CD4-positive, alpha-beta T cell treated with Interleukin-2 at 100 ng/mL for 4 hours (primary cell): ENCODE measurements around the gene GALNT9.

Experiments used
- DNase-seq: peaks from one replicate; pipeline ENCODE4 v3.0.0-alpha.2; 2020; ENCODE audit warnings: low spot score

GALNT9 gene

GRCh38 chr12:132211326-132211725 is 118.1 kb downstream of the GALNT9 start:
- DNase-seq: no peak

GRCh38 chr12:132210223-132211055 is 119.0 kb downstream of the GALNT9 start:
- DNase-seq: no peak

DNA sequence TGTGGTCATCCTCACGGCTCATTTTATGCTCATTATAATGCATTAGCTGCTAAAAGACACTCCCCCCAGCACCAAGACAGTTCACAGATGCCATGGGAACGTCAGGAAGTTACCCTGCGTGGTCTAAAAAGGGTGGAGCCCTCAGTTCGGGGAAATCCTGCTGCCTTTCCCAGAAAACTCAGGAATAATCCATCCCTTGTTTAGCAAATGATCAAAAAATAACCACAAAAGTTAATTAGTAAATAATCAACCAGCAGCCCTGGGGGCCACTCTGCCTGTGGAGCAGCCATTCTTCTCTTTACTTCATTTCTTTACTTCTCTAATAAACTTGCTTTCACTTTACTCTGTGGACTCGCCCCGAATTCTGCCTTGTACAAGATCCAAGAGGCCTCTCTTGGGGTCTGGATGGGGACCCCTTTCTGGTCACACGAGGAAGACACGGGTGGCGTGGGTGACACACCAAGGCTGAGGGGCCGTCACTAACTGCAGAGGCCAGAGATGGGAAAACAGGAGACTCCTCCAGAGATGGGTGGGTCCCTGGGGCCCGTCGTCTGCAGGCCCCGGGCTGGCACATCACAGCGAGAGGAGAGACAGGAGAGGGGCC is 119.7 kb downstream of the GALNT9 start:
- DNase-seq: no peak

DNA sequence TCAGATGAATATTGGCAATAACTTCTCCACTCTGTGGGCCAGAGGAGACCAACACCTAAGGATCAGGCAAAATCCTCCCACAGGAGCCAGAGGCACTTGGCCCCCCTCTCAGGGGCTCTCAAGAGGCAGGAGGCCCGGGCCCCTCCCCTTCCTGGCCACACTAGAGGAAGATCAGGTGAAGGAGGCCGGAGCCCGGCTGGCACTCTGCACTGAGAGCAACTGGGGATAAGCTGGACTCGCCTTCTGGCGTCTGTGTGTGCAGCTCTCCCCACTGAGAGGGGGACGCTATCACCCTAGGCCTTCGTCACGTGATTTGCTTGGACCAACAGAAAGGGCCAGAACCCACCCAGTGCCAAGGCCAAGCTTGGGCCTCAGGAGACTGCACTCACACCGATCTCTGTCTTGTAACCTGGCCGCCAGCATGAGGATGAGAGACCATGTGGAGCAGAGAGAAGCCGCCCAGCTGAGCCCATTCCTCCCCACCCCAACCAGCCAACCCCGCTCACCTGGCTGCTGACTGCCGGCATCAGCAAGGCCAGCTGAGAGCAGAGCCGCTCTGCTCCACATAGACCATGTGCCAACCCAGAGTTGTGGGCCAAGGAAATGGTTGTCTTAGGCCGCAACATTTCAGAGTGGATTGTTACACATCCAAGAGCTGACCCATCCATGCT is 121.1 kb downstream of the GALNT9 start:
- no peak for DNase-seq

DNA sequence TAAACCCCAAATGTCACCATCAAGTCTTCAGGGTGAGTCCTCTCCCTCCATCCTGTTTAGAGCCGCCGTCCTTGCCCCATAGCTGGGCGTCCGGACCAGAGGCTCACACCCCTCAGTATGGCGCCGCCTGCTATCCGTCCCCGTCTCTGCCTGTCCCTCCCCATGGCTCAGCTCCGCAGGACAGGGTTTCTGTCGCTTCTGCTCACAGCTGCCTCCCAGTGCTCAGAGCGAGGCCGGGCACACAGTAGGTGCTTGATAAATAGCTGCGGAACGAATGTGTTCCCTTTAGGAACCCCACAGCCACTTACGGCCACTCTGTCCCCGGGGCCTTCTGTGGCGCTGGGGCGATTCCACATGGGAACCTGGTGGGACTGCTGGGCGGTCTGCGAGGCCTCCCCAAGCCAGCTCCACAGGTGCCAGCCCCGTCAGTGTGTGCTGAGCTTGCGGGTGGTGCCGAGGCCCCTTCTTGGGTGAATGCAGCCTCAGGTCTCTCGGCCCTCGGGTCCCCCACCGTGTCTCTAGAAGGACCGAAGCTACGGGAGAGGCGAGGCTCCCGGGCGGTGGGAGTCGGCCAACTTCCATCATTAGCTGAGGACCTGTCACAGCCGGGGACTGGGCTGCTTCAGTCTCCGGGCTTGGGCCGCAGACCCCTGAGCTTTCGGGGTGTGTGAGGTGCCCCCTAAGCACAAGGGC is 122.2 kb downstream of the GALNT9 start:
- no peak for DNase-seq

DNA sequence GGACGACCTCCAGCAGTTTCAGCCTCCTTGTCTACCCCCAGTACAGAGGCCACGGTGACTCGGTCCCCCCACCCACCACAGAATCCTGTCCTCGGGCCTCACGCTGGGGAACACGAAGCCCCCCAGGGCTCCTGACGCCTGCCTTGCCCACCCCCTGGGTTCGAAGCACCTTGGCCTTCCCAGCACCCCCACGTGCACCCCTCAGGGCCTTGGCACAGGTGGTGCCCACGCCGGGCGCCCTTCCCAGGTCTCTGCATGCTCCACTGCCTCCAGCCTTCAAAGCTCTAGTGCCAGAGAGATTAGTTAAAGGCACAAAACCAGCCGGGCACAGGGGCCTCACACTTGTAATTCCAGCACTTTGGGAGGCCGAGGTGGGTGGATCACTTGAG is 123.3 kb downstream of the GALNT9 start:
- DNase-seq: no peak

DNA sequence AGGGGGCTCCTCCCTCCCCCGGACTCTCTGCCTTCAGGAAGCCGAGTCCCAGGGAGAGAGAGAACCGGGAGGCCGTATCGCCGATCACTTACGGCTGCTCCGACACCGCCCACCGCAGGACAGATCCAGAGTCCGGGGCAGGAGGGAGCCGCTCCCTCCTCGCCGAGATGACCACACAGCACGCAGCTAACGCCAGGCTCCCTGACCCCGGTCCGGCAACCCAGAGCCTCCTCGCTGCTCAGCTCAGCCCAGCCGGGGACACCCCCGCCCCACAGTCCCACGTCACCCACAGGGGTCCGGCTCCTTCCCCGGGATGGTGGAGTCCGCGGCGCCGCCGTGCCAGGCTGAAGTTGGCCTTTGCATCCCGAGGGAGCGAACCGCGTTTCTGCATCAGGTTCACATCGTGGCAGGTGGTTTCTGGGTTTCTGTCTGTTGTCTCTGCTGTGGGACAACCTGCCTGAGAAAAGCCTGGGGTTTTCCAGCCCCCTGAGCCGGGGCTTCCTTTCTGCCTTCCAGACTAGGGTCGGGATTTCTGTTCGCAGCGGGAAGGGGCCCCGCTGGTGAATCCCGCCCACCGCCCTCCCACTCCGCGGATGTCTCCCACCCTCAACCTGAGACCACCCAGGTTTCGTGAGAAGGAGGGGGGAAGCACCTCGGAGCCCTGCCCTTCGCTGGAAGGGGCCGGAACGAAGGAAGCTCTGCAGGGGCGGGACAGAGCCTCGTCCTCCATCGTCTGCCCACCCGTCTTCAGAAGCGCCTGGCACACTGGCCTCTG is 123.9 kb downstream of the GALNT9 start:
- no peak for DNase-seq

DNA sequence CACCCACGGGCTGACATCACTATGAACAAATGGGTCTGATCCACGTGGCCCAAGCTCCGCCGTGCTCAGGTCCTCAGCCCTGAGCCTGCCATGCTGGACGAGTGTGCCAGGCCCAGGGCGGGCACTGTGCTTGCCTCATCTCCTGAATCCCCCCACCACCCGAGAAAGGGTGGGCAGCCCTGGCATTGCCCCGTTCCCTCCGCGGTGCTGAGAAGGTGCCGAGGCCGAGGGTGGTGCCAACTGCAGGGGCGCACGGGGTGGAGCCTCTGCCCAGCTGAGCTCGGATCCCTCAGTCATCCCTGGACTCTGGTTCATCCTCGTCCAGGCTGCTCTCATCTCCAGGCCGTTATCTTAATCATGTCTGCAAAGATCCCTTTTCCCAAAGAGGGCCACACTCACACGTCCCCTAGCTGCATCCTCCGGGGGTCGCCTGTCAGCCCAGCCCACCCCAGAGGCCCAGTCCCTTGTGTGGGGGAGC is 124.6 kb downstream of the GALNT9 start:
- no peak for DNase-seq

DNA sequence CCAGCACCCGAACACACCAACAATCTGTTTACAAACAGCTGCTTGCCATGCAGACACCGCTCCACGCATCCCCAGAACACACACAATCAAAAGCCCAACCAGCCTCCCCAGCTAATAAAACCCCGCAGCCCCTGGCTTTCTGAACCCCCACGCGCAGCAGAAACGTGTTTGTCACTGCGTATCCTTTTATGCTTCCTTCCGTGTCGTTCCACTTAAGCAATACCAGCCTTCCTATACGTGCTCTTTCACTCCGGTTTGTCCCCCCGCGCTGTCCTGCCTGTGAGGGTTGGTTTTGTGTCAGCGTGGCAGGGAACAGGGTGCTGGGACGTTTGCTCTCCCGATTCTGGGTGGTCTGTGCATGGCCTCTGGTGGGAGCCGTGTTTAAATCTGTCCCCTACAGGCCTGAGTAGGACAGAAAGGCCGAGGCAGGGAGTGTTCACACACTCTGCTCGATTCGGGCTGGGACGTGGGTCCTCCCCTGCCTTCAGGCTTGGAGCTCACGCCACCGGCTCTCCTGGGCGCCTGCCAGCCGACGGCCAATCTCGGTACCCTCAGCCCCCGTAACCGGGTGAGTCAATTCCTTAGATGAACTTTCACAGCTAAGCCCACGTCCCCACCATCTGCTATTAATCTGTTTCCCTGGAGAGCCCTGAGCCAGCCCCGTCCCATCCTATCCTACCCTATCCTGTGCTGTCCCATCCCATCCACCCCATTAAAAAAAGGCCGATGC is 125.2 kb downstream of the GALNT9 start:
- no peak for DNase-seq

GRCh38 chr12:132202929-132203721 is 126.3 kb downstream of the GALNT9 start:
- no peak for DNase-seq

DNA sequence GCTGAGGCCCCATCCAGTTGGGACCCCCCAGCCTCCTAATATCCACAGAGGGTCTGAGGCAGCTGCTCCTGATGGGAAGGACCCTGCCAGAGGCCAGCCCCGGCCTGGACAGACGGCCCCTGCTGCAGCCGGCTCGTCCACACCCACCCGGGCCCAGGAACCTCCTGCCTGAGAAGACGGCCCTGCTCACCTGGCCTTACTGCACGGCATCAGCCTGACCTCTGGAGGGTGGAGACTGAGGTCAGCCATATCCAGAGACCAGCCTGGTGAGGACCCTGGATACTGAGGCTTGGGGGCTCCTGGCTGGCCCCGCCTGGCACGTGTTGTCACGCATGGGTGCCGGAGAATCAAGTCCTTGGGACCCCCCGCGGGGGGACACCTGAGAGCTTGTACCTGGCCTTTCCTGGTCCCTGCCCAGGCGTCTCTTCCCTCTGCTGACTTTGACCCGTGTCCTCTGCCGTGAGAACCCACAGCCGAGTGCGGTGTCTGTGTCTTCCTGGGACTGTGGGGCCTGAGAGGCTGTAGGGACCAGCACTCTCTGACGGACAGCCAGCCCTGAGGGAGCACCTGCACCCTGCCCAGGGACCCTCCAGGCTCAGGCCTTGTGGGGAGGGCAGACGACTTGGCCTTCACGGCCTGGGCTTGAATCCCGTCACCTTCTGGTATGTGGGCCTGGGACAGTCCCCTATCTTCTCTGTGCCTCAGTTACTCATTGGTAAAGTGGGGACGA is 127.8 kb downstream of the GALNT9 start:
- DNase-seq: no peak

- no peak for DNase-seq
These were observed 128.6 kb downstream of the GALNT9 start for GRCh38 chr12:132200800-132201199.

DNA sequence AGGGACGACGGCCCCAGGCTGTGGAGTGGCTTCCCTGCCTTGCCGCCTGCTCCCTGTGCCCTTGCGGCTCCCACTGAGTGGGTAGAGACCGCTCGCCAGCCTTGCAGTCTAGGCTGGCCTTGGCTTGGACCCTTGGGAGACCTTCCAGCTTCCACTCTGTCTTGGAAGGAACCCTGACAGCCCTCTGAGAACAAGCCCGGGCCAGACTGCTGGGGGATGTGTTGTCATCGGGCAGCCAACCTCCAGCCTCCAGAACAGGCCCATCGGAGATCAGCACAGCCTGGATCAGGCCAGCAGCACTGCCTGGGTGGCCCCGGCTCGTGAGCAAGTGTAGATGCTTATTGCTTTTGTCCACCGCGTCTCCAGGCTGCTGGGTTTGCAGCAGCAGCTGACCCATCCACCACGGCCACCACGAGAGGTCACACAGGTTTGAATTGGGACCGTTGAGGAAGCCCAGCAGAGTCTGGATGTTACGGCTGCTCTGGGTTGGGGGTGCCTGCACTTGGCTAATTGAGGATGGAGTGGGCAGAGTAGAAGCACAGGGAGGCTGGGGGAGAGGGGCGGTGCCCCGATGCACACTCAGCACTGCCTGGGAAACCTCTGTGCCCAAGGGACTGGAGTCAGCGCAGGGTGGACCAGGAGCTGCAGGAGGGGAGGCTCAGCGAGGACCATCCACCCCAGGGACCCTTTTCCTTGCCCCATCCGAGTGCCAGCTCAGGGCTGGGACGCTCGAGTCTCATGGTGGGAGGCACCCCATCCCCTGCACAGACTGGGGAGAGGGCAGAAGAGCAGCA is 129.7 kb downstream of the GALNT9 start:
- no peak for DNase-seq

DNA sequence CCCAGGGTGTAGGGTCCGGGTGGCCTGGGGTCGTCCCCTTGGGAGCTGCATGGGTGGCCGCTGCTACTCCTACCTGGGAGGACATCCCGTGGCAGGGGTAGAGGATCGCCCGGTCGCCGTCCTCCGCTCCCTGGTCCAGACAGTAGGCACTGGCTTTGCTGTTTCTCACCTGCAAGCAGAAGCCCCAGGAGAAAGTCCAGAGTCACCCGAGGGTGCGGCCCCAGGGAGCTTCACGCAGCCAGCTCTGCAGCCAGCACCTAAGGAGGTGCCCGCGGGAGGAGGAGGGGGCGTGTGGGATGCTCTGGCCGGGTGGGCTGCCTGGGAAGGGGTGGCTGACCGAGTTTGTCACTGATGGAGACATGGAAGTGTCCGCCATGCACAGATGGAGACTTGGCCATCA is 130.3 kb downstream of the GALNT9 start:
- DNase-seq: no peak

- DNase-seq: no peak
These were observed 131.6 kb downstream of the GALNT9 start for GRCh38 chr12:132197581-132198354.

- DNase-seq: no peak
These were observed 132.5 kb downstream of the GALNT9 start for GRCh38 chr12:132196873-132197390.

DNA sequence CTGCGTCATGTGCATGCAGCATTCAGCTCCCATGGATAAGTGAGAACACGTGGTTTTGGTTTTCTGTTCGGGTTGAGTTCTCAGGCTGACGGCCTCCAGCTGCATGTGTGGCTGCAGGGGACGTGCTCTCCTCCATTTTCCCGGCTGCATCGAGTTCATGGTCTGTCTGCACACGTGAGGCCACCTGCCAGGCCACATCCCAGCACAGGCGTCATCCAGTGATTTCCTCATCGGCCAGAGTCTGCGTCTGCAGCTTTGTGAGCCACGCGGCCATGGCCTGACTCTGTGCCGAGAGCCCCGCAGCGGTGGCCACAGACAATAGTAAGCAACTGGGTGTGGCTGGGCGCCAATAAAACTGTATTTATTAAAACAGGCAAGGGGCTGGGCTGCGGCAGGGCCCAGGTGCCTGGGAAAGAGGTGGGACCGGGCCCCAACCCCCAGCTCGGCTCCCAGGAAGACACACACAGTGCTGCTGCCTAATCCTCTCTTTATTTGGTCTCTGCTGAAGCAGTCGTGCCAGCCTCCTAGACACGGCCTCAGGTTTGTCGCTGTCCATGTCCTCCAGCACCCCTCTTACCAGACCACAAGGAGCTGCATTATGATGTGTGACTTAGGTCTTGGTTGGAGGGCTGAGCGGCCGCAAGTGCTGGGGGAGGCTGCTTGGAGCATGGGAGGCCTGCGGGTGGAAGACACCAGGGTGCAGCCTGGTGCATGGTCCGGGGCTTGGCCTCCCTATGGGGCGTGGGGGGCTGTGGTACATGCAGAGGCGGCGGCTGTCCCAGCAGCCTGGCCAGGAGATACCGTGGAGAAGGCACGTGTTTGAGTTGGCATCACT is 133.1 kb downstream of the GALNT9 start:
- DNase-seq: no peak
